SK-N-SH (cell line): ENCODE measurements around the gene LIPN.

Source experiments
- CHD2 ChIP-seq: fragments of 150-350 bp; IDR thresholded peaks from 2 replicates; pipeline ENCODE4 v1.6.1; 2018; ENCODE audit warnings: low read length; ENCODE audit not compliant: partially characterized antibody
- EP300 ChIP-seq, 2 experiments: IDR thresholded peaks; 2 replicates each; pipeline versions ENCODE4 v1.4.0 to v1.6.1; 2012; ENCODE audit warnings: borderline replicate concordance in 1 of 2, low read depth in 1 of 2, low read length in 1 of 2
- FOSL2 ChIP-seq: IDR thresholded peaks from 2 replicates; pipeline ENCODE4 v1.4.0; 2012; ENCODE audit warnings: low read depth, mild to moderate bottlenecking, moderate library complexity, borderline replicate concordance
- JUND ChIP-seq: IDR thresholded peaks from 2 replicates; pipeline ENCODE4 v1.4.0; 2012
- MXI1 ChIP-seq: IDR thresholded peaks from 2 replicates; pipeline ENCODE4 v1.6.1; 2012; ENCODE audit warnings: mild to moderate bottlenecking, low read depth, low read length, improper control_type of control experiment
- POLR2AphosphoS5 ChIP-seq: IDR thresholded peaks from 2 replicates; pipeline ENCODE4 v1.6.1; 2012; ENCODE audit warnings: low read depth, low read length
- RXRA ChIP-seq: IDR thresholded peaks from 2 replicates; pipeline ENCODE4 v1.4.0; 2012; ENCODE audit warnings: low read depth, mild to moderate bottlenecking, borderline replicate concordance
- SIN3A ChIP-seq: IDR thresholded peaks from 2 replicates; pipeline ENCODE4 v1.6.1; 2012; ENCODE audit warnings: low read depth, mild to moderate bottlenecking, low read length, moderate library complexity, borderline replicate concordance
- TCF12 ChIP-seq: IDR thresholded peaks from 2 replicates; pipeline ENCODE4 v1.4.0; 2012
- TF ChIP-seq, protein P1 (sequence below): fragments of 200-600 bp; sonication (generic); IDR thresholded peaks from 2 replicates; pipeline ENCODE4 v1.6.1; 2017; ENCODE audit warnings: antibody characterized with exemption, mild to moderate bottlenecking, moderate library complexity
- TF ChIP-seq, protein P2 (sequence below): IDR thresholded peaks from 2 replicates; pipeline ENCODE4 v1.6.1; 2012; ENCODE audit warnings: mild to moderate bottlenecking, low read depth, low read length, moderate library complexity
- TF ChIP-seq, protein P3 (sequence below): fragments of 150-350 bp; IDR thresholded peaks from 2 replicates; pipeline ENCODE4 v1.6.1; 2017; ENCODE audit warnings: antibody characterized with exemption, low read length, low read depth, borderline replicate concordance
- TF ChIP-seq, protein P4 (sequence below): fragments of 150-350 bp; IDR thresholded peaks from 2 replicates; pipeline ENCODE4 v1.6.1; 2016; ENCODE audit warnings: mild to moderate bottlenecking, low read depth, low read length

DNA sequence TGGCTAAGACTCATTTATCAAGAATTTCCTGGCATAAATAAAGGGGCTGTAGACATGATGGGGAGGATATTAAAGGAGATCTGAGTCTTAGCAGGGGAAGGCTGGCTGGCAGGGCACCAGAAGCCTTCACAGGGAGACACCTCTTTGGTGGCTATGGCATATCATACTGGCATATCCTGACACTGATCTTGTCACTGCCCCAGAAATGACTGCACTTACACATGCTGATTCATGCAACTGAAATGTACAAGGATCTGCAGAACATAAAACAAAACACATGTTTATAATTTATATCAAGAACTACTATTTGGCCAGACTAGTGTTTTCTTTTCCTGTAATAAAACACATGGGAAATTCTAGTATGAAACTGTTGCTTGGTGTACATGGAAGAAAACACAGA lies 5.5 kb upstream of the LIPN start:
- TF ChIP-seq SIN3A (no peak), RXRA (peak; percentile 77), POLR2AphosphoS5 (peak; percentile 85), EP300 (IDR thresholded peaks at IDR 0.05; ENCODE audit: borderline replicate concordance in 1 of 2, low read depth in 1 of 2, low read length in 1 of 2) (peak in 1 of 2 experiments; percentile 77; a peak in 3 of 4 replicates), JUND (peak; percentile 93), FOSL2 (peak; percentile 85), CHD2 (no peak), MXI1 (no peak), TCF12 (peak; percentile 98)
- TF ChIP-seq, protein P1, sequence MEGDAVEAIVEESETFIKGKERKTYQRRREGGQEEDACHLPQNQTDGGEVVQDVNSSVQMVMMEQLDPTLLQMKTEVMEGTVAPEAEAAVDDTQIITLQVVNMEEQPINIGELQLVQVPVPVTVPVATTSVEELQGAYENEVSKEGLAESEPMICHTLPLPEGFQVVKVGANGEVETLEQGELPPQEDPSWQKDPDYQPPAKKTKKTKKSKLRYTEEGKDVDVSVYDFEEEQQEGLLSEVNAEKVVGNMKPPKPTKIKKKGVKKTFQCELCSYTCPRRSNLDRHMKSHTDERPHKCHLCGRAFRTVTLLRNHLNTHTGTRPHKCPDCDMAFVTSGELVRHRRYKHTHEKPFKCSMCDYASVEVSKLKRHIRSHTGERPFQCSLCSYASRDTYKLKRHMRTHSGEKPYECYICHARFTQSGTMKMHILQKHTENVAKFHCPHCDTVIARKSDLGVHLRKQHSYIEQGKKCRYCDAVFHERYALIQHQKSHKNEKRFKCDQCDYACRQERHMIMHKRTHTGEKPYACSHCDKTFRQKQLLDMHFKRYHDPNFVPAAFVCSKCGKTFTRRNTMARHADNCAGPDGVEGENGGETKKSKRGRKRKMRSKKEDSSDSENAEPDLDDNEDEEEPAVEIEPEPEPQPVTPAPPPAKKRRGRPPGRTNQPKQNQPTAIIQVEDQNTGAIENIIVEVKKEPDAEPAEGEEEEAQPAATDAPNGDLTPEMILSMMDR, result no peak
- TF ChIP-seq, protein P2, sequence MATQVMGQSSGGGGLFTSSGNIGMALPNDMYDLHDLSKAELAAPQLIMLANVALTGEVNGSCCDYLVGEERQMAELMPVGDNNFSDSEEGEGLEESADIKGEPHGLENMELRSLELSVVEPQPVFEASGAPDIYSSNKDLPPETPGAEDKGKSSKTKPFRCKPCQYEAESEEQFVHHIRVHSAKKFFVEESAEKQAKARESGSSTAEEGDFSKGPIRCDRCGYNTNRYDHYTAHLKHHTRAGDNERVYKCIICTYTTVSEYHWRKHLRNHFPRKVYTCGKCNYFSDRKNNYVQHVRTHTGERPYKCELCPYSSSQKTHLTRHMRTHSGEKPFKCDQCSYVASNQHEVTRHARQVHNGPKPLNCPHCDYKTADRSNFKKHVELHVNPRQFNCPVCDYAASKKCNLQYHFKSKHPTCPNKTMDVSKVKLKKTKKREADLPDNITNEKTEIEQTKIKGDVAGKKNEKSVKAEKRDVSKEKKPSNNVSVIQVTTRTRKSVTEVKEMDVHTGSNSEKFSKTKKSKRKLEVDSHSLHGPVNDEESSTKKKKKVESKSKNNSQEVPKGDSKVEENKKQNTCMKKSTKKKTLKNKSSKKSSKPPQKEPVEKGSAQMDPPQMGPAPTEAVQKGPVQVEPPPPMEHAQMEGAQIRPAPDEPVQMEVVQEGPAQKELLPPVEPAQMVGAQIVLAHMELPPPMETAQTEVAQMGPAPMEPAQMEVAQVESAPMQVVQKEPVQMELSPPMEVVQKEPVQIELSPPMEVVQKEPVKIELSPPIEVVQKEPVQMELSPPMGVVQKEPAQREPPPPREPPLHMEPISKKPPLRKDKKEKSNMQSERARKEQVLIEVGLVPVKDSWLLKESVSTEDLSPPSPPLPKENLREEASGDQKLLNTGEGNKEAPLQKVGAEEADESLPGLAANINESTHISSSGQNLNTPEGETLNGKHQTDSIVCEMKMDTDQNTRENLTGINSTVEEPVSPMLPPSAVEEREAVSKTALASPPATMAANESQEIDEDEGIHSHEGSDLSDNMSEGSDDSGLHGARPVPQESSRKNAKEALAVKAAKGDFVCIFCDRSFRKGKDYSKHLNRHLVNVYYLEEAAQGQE, result no peak
- TF ChIP-seq, protein P3, sequence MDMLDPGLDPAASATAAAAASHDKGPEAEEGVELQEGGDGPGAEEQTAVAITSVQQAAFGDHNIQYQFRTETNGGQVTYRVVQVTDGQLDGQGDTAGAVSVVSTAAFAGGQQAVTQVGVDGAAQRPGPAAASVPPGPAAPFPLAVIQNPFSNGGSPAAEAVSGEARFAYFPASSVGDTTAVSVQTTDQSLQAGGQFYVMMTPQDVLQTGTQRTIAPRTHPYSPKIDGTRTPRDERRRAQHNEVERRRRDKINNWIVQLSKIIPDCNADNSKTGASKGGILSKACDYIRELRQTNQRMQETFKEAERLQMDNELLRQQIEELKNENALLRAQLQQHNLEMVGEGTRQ, result no peak
- TF ChIP-seq, protein P4, sequence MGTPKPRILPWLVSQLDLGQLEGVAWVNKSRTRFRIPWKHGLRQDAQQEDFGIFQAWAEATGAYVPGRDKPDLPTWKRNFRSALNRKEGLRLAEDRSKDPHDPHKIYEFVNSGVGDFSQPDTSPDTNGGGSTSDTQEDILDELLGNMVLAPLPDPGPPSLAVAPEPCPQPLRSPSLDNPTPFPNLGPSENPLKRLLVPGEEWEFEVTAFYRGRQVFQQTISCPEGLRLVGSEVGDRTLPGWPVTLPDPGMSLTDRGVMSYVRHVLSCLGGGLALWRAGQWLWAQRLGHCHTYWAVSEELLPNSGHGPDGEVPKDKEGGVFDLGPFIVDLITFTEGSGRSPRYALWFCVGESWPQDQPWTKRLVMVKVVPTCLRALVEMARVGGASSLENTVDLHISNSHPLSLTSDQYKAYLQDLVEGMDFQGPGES, result no peak
